Subcutaneous adipose tissue (tissue), 4 donors: ENCODE data around the gene ENPP1. TPM values are rescaled to one million over a fixed set of nuclear protein-coding genes. Genes with fewer than 3 reads are reported as not detected.

ENCODE experiments used
- total RNA-seq, 4 donors: library from RNA; depleted of rRNA; stranded (reverse); fragments of >200 nt; gene quantifications; one replicate each; pipeline ENCODE4 v1.1.0, GENCODE V29; 2016
- TF ChIP-seq, protein P1 (sequence below): fragments of 450-650 bp; IDR thresholded peaks from one replicate; pipeline ENCODE4 v1.5.1; 2016; ENCODE audit warnings: low read depth, mild to moderate bottlenecking, control low read depth, antibody characterized with exemption, moderate library complexity

The ENPP1 gene
- total RNA-seq, 4 donors from 2014 or later, result 67.0 to 86.8 (median 74.9) TPM

DNA sequence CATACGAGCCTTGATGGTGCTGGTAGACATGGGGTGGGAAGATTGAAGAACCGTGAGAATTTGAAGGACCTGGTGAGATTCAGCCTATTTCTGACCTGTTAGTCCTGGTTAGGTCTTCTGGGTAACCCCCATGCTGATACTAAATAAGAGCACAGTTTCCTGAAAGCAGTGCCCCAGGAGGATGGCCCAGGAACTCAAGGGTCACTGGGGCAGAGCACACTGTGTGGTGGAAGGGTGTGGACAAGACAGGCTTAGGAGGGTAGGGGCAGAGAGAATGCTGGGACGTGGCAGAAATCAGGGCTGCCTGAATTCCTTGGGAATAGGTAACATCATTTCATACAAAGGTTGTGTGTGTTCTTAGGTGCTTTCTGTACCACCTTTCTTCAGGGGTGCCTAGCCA is 31.9 kb upstream of the ENPP1 start:
- TF ChIP-seq, protein P1, sequence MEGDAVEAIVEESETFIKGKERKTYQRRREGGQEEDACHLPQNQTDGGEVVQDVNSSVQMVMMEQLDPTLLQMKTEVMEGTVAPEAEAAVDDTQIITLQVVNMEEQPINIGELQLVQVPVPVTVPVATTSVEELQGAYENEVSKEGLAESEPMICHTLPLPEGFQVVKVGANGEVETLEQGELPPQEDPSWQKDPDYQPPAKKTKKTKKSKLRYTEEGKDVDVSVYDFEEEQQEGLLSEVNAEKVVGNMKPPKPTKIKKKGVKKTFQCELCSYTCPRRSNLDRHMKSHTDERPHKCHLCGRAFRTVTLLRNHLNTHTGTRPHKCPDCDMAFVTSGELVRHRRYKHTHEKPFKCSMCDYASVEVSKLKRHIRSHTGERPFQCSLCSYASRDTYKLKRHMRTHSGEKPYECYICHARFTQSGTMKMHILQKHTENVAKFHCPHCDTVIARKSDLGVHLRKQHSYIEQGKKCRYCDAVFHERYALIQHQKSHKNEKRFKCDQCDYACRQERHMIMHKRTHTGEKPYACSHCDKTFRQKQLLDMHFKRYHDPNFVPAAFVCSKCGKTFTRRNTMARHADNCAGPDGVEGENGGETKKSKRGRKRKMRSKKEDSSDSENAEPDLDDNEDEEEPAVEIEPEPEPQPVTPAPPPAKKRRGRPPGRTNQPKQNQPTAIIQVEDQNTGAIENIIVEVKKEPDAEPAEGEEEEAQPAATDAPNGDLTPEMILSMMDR, result no peak

DNA sequence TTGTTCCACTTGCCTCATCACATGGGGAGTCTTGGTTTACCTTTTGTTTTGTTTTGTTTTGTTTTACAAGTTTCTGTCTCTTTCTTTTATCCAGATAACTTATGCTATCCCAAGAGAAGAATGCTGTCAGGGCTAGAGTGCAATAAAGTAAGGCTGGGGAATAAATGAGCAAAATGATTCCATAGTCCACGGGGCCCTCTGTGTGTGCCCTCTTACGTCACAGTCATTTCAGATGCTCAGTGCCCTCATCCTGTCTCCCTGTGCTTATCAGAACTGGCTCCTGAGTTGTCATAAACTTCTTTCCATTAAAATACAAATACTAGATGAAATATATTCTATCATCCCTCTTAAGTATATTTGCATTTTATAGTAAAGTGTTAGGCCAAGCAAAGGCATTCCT is 30.8 kb upstream of the ENPP1 start:
- TF ChIP-seq, protein P1, result no peak

DNA sequence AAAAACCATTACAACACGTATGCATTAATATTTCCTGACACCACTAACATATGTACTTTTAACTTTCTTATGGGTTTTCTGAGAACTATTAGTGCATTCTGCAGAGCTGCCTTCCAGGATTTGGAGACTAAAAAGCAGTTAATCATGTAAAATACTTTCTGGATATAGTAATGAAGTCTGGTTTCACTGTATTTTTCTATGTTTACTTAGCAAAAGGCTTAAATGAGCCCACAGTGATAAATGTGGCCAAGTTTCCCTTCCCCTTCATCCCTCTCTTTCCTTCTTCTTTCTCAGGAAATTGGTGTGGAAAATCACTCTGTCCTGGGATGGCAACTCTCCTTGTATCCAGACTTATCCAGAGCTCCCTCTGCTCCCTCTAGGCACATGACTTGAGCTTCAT is 29.7 kb upstream of the ENPP1 start:
- TF ChIP-seq, protein P1, result no peak

DNA sequence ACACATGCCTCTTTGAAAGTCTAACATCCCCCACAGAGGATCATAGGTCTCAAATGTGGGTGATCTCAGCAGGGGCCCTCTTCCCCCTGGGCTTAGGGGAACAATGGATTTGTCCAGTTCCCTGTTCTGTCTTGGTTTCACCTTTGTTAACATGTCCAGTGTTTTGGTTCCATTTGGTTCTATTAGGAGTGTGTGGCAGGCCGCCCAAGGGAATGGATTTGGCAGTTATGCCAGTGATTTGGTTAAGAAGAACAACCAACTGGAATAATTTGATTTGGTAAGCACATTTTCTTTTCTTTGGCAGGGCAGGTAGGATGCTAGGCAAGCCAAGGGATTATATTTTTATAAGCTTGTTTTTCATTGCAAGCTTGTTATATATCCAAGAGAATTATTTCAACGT is 28.5 kb upstream of the ENPP1 start:
- TF ChIP-seq, protein P1, result no peak

DNA sequence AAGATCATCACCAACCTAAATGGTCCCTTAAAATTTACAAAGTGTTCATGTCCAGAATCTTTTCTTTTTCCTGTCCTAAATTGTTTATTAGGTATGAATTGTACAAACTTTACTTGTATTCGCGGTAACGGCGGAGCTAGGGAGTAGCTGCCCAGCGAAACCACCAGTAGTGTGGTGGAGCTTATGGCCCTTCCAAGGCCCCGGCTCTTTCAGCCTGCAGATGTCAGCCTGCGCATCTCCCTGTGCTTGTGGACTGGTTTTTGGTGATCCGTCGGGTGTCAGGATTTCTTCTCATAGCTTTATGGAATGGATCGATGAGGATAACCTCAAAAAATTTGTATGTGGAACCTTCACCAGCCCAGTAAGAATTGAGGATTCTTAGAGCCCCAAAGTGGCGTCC is 27.2 kb upstream of the ENPP1 start:
- TF ChIP-seq, protein P1, result no peak

DNA sequence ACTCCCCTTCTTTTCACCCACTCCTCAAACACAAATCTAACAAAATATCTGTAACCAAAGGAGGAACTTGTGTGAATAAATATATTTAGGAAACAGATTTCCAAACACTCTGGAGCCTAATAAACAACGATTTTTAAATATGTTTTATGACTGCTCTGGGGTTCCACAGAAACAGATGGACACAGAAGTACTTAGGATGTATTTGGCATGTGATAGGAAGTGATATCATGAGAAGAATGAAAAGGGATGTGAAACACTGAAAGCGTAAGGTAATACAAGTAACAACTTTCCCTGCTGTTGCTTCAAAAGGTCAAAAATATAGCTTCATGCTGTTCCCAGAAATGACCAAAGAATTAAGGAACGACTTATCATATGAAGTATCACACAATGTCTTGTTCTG is 26.1 kb upstream of the ENPP1 start:
- TF ChIP-seq, protein P1, result no peak

DNA sequence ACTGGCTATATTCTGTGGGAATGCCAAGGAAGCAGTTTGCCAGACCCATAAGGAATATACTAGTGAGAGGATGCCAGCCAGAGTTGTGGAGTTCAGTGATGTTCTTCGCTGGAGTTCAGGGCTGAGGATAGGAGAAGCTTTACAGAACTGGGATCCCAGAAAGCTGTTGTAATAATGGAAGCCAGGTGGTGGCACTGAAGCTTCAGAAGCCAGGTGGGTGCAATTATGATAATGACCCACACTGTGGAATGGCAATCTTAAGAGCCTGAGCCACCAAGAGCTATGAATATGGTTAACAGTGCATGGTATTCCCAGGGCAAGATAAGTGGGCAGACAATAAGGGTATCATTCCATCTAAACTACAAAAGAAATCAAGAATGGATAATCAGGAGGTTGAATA is 25.1 kb upstream of the ENPP1 start:
- TF ChIP-seq, protein P1, result no peak
